EL (cell line): ENCODE results near the gene ZBED4.

Experiments
- DNase-seq: peaks from one replicate; pipeline ENCODE4 v3.0.0-alpha.2; 2016

Gene ZBED4

DNA sequence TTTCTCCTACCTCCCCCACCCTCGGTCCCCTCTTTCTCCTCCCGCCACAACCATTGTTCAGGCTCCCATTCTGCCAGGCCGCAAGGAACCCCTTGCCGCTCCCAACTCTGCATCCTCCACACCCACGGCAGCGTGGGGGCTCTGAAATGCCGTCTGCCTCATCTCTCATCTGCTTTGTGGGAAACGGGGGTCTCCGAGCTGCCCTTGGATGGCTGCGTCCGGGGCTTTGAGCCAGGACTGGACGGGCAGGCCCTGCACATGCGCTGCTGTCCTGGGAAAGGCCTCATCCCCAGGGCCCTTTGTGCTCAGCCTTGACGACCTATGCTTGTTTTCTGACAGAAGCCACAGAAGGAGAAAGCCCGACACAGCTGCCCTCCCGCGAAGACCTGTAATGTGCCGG lies 73.3 kb downstream of the ZBED4 start:
- DNase-seq: no peak

DNA sequence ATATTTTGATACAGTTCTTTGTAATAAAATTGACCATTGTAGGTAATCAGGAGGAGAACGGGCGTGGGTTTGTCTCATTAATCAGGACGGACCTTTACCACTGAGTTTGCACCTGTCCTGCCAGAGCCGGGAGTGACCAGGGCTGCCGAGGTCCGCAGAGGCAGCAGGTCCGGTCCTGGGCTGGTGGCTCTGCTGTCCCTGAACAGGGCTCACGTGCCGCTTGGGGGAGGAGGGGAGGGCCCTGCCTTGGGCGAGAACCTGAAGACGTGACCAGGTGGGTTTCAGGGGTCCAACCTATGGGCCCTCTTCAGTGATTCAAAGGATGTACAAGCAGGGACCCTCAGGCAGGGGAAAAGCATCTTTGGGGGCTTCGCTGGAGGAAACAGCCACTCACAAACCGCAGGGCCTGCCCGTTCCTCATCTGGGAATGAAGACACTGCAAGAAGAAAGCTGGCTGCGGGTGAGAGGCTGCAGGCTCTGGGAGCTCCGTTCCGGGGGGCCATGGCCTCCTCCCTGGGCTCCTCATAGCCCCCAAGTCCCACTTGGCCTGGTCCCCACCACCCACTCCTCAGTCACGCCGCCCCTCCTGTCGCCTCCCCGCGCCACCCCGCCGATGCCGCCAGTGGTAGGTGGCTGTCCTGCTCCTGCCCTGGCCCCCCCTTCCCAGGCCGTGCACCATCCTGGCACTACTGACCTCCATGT lies 74.0 kb downstream of the ZBED4 start:
- no peak for DNase-seq

GRCh38 chr22:49928185-49928495 lies 74.5 kb downstream of the ZBED4 start:
- no peak for DNase-seq

DNA sequence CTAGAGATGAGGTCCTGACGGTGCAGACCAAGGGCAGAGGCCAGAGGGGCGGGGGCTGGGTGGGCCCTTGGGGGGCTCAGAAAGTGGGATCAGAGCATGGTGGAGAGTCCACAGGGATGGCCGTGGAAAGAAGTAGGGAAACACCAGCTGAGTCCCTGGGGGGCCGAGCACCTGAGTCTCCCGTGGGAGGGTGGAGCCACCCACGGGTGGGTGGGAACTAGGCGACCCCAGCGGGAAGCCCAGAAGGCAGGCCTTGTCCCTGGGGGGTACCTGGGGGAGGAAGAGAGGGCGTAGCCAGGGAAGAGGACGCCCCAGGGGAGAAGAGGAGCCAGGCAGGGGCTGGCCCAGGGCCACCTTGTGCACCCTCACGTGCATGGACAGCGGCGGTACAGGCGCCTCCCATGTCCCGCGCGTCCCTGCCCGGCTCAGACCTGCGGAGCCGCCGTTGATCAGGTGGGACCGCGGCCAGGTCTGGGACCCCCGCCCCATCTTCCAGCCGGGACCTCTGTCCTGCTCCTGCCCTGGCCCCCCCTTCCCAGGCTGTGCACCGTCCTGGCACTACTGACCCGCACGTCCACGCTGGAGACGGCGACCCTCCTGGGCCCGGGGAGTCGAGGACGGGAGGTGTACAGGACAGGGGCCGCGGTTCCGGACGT lies 75.0 kb downstream of the ZBED4 start:
- DNase-seq: no peak

DNA sequence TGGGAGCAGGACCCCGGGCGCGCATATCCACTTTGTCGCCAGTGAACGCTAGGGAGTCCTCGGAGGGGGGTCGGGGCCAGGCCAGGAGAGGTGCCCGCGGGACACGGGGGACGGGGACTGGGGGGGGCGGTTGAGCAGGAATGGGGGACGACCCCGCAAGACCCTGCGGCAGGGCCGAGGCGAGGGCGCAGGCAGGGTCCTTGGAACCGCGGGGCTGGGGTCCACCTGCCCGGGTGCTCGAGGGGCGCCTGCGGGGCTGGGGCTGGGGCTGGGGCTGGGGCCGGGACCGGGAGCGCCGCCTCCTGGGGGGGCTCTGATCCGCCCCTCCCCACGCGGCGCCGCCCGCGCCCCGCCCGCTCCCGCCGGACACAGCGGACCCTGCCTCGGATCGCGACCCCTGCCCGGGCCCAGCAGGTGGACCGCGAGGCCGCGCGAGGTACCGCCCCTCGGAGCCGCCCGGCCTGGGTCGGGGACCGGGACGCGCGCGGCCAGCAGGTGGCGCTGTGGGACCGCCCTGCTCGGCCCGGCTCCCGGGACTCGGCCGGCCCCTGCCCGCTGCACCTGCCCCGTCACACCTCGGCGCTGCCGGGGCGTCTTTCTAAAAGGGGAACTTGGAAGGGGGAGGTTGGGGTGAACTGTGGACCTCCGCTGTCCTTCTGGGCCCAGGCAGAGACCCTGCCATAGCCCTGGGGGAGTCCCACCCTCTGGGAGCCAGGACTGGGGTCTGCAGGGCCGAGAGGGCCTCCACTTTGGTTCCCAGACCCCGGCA lies 75.8 kb downstream of the ZBED4 start:
- peak; percentile 41 for DNase-seq

GRCh38 chr22:49929994-49930575 lies 76.4 kb downstream of the ZBED4 start:
- no peak for DNase-seq

DNA sequence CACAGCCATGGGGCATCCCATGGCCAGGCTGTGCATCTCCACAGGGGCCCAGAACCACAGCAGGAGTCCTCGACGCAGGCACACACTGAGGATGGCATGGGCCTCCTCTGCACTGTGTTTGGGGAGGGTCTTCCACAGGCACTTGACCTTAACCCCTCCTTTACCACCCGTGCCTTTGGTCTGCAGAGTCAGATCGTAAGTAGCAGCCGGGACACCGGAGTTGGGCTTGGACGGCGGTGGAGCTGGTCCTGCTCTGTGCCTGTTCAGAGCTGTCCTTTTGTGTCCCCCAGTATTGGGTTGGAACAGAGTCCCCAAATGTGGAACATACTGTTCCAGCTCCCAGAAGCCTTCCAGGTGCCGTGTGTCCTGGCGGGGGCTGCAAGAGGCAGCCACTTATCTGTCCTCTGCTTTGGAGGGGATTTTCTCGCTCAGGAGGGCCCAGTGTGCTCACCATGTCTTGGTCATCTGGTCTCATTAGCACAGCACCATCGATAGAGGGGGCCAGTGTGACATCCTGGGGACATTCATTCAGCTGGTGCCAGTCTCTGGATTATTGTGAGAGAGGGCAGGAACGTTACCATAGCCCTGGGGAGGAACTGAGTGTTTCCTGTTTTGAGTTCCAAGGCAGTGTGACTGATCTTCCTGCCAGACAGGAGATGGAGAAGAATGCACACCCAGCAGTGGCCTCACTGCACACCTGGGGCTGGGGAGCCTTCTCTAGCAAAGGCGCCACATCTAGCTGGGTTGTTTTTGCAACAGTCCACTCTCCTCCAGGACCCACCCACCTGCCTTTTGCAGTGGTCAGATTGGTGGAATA lies 77.2 kb downstream of the ZBED4 start:
- DNase-seq: peak; percentile 81

GRCh38 chr22:49933236-49934159 lies 79.9 kb downstream of the ZBED4 start:
- DNase-seq: no peak

- peak; percentile 26 for DNase-seq
These were observed 80.7 kb downstream of the ZBED4 start for GRCh38 chr22:49934160-49934890.

GRCh38 chr22:49934891-49935557 lies 81.4 kb downstream of the ZBED4 start:
- DNase-seq: peak; percentile 64

- DNase-seq: no peak
These were observed 81.9 kb downstream of the ZBED4 start for GRCh38 chr22:49935561-49935960.

DNA sequence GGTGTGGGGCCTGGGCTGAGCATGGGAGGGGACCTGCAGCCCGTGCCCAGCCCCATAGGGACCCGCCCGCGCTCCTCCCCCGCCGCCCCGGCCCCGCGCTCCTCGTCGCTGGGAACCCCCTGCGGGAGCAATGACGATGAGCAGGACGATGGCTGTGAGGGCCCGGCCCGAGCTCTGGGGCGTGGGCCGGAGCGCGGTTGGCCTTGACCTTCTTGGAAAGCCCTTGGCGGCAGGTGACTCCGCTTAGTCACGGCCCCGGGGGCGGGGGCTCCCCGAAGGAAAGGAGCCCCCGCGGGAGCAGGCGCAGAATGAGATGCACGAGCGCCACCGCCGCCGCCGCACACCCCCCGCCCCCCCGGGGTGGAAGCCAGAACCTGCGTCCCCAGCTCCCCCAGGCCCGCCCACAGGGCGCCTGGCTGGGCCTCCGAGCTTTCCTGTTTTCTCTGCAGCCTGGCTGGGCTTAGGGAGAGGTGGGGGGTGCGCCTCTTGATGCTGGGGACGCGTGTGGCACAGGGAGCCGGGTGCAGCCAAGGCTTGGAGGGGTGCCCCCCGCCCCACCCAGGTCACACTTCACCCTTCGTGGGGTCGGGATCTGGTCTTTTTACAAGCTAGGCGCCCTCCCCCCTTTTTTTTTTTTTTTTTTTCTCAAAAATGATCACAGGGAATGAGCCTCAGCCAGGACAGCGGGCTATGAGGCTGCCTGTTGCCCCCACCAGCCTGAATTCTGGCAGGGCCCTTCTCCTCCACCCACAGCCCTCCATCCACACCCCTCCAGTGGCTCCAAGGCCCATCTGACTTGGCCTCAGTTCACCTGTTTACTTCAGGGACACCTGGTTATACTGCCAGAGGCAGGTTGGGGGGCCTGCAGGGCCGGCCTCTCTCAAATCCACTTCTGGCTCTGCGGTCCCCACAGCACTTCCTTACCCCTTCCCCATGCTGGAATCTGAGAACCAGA lies 82.7 kb downstream of the ZBED4 start:
- DNase-seq: peak; percentile 90

DNA sequence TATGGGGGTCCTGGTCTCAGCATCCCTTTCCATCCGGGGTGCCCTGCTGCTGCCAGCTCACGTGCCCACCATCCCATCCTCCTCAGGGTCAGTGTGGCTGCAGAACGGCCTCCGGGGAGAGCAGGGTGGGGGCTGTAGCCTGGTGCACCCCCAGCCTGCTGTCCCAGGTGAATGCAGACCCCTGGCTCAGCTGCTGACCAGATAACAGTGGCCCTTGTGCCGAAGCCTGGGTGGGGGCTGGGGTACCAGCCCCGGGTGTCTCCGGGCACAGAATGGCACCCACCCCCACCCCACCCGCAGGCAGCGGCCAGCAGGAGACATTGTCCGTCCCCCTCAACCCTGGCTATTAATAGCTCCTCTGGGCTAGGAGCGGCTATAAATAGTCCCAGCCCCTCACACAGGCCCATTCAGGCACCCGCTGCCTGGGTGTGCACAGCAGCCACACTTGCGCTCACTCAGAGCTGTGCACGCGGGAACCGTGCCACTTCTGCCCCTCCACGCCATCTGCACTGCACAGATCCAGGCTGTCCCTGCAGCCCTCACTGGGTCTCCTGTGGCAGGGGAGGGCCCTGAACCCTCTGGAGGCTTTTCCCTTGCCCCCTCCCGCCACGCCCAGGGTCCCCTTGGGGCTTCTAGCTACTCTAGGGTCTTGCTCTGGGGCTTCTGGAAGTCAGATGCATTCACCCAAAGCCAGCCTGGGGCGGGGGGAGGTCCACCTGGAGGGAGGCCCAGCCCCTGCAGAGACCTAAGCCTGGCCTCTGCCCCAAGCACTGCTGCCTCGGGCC lies 83.5 kb downstream of the ZBED4 start:
- no peak for DNase-seq

GRCh38 chr22:49937758-49938564 lies 84.3 kb downstream of the ZBED4 start:
- DNase-seq: no peak

DNA sequence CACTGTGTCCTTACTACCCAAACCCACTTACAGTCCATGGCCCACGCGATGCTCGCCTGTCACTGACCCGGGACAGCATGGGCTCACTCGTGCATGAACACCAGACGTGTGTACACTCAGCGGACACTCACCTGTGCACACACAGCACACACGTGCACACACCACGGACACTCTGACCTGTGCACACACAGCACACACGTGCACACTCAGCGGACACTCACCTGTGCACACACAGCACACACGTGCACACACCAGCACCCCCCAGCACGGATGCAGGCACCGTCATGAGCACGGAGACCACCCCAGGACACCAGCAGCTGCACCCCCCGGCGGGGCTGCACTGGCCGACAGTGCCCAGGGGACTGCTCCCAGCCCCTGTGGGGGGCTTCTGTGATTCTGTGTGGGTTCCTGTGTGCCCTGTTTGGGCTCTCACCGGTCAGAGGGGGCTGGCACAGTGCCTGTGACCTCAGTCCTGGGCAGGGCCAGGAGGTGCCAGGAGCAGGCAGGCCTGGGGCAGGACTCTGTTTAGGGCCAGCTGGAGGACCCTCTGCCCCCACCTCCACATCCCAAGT lies 85.0 kb downstream of the ZBED4 start:
- no peak for DNase-seq
